Activated T-cell treated with anti-CD3 and anti-CD28 coated beads, Interleukin-2, amount 50 U/mL, for 72 hours (primary cell): ENCODE data around the gene NT5C2. TPM values are rescaled to one million over a fixed set of nuclear protein-coding genes. Genes with fewer than 3 reads are reported as not detected.

Experiments
- ATAC-seq, 2 donors: fragments of 150-1000 bp; cut with Tn5 transposase; replicated peaks in 1 of 2; 2 replicates each; pipeline ENCODE4 v1.10.0; 2021; ENCODE audit warnings: moderate library complexity in 2 of 2, mild to moderate bottlenecking in 1 of 2
- DNase-seq, 2 donors: peaks; one replicate each; pipeline ENCODE4 v3.0.0; 2021 to 2022; ENCODE audit warnings: mixed read lengths in 1 of 2
- H3K27ac Mint-ChIP-seq: one replicate; pipeline ENCODE4 v1.8.0; 2022; ENCODE audit warnings: mild to moderate bottlenecking, moderate library complexity, mixed read lengths
- H3K27me3 Mint-ChIP-seq: one replicate; pipeline ENCODE4 v1.8.0; 2022; ENCODE audit warnings: low read depth, mixed read lengths
- H3K36me3 Mint-ChIP-seq, 2 donors: one replicate each; pipeline ENCODE4 v1.8.0; 2022; ENCODE audit warnings: mixed read lengths in 2 of 2, mild to moderate bottlenecking in 1 of 2; ENCODE audit not compliant: insufficient read depth in 2 of 2
- H3K4me1 Mint-ChIP-seq: one replicate; pipeline ENCODE4 v1.8.0; 2022; ENCODE audit warnings: low read depth, mixed read lengths
- H3K4me3 Mint-ChIP-seq, 2 donors: one replicate each; pipeline ENCODE4 v1.8.0; 2022; ENCODE audit warnings: mild to moderate bottlenecking in 2 of 2, mixed read lengths in 2 of 2, moderate library complexity in 2 of 2
- H3K9me3 Mint-ChIP-seq, 2 donors: one replicate each; pipeline ENCODE4 v1.8.0; 2022; ENCODE audit warnings: mixed read lengths in 2 of 2
- total RNA-seq, 2 donors: library from RNA; stranded (reverse); gene quantifications; one replicate each; pipeline ENCODE4 v1.2.3, GENCODE V29; 2022

NT5C2 gene
- total RNA-seq, 2 donors from 2014 or later, result 99.6 to 102 TPM

GRCh38 chr10:103066141-103067098 lies 126.7 kb downstream of the NT5C2 start:
- Mint-ChIP-seq H3K4me1 (peaks cover 20% of the 10 kb centered on the region), H3K27ac (no peak overlapping the region), H3K4me3 (no peak overlapping the region), H3K9me3 (no peaks in the 10 kb centered on the region), H3K27me3 (no peaks in the 10 kb centered on the region), H3K36me3 (no peaks in the 10 kb centered on the region)
- DNase-seq (no peak), ATAC-seq (no peak)

- no peaks in the 10 kb centered on the region for H3K36me3 Mint-ChIP-seq
- H3K27me3 Mint-ChIP-seq, result no peaks in the 10 kb centered on the region
- H3K4me1 Mint-ChIP-seq, result peaks cover 12% of the 10 kb centered on the region
- no peak overlapping the region for H3K4me3 Mint-ChIP-seq
- no peaks in the 10 kb centered on the region for H3K9me3 Mint-ChIP-seq
- H3K27ac Mint-ChIP-seq, result no peak overlapping the region
- no peak for DNase-seq
- ATAC-seq, result no peak
Measured at GRCh38 chr10:103064956-103065355, 128.1 kb downstream of the NT5C2 start.

- DNase-seq (no peak), ATAC-seq (no peak)
- H3K4me1 Mint-ChIP-seq, result no peaks in the 10 kb centered on the region
- no peaks in the 10 kb centered on the region for H3K27me3 Mint-ChIP-seq
- no peak overlapping the region for H3K4me3 Mint-ChIP-seq
- no peak overlapping the region for H3K27ac Mint-ChIP-seq
- H3K36me3 Mint-ChIP-seq, result no peaks in the 10 kb centered on the region
- no peaks in the 10 kb centered on the region for H3K9me3 Mint-ChIP-seq
Measured at GRCh38 chr10:103062854-103063590, 130.1 kb downstream of the NT5C2 start.

- no peak overlapping the region for H3K4me3 Mint-ChIP-seq
- ATAC-seq (no peak), DNase-seq (no peak)
- no peaks in the 10 kb centered on the region for H3K27me3 Mint-ChIP-seq
- H3K36me3 Mint-ChIP-seq, result no peaks in the 10 kb centered on the region
- H3K9me3 Mint-ChIP-seq, result no peaks in the 10 kb centered on the region
- H3K27ac Mint-ChIP-seq, result no peak overlapping the region
- peaks cover 2% of the 10 kb centered on the region for H3K4me1 Mint-ChIP-seq
Measured at GRCh38 chr10:103060575-103060974, 132.5 kb downstream of the NT5C2 start.

GRCh38 chr10:103058034-103058433 lies 135.0 kb downstream of the NT5C2 start:
- Mint-ChIP-seq H3K36me3 (no peaks in the 10 kb centered on the region), H3K4me1 (peaks cover 27% of the 10 kb centered on the region), H3K27me3 (no peaks in the 10 kb centered on the region), H3K4me3 (no peak overlapping the region), H3K9me3 (no peaks in the 10 kb centered on the region), H3K27ac (no peak overlapping the region)
- ATAC-seq, result no peak
- DNase-seq, result no peak

GRCh38 chr10:103055105-103055504 lies 138.0 kb downstream of the NT5C2 start:
- ATAC-seq (no peak), DNase-seq (no peak)
- Mint-ChIP-seq H3K27ac (no peak overlapping the region), H3K9me3 (no peaks in the 10 kb centered on the region), H3K4me3 (peak overlapping the region; percentile 67 to 81), H3K27me3 (no peaks in the 10 kb centered on the region), H3K4me1 (peaks cover 27% of the 10 kb centered on the region), H3K36me3 (no peaks in the 10 kb centered on the region)

- no peak for DNase-seq
- Mint-ChIP-seq H3K36me3 (no peaks in the 10 kb centered on the region), H3K27ac (peak overlapping the region; percentile 13), H3K4me3 (peak overlapping the region; percentile 67 to 81), H3K9me3 (no peaks in the 10 kb centered on the region), H3K4me1 (peaks cover 27% of the 10 kb centered on the region), H3K27me3 (no peaks in the 10 kb centered on the region)
- no peak for ATAC-seq
Measured at GRCh38 chr10:103054621-103055020, 138.5 kb downstream of the NT5C2 start.

- no peaks in the 10 kb centered on the region for H3K9me3 Mint-ChIP-seq
- H3K27me3 Mint-ChIP-seq, result no peaks in the 10 kb centered on the region
- peaks cover 27% of the 10 kb centered on the region for H3K4me1 Mint-ChIP-seq
- peak overlapping the region; percentile 13 for H3K27ac Mint-ChIP-seq
- peak; percentile 92 to 94 for ATAC-seq
- peak; percentile 51 to 58 for DNase-seq
- peak overlapping the region; percentile 67 to 81 for H3K4me3 Mint-ChIP-seq
- H3K36me3 Mint-ChIP-seq, result no peaks in the 10 kb centered on the region
Measured at GRCh38 chr10:103053659-103054581, 139.2 kb downstream of the NT5C2 start.

- ATAC-seq, result no peak
- Mint-ChIP-seq H3K27ac (no peak overlapping the region), H3K27me3 (no peaks in the 10 kb centered on the region), H3K4me1 (peaks cover 12% of the 10 kb centered on the region), H3K9me3 (no peaks in the 10 kb centered on the region), H3K36me3 (no peaks in the 10 kb centered on the region), H3K4me3 (no peak overlapping the region)
- no peak for DNase-seq
Measured at GRCh38 chr10:103049237-103049636, 143.8 kb downstream of the NT5C2 start.

- Mint-ChIP-seq H3K4me1 (no peaks in the 10 kb centered on the region), H3K36me3 (no peaks in the 10 kb centered on the region), H3K27ac (no peak overlapping the region), H3K27me3 (no peaks in the 10 kb centered on the region), H3K9me3 (no peaks in the 10 kb centered on the region), H3K4me3 (no peak overlapping the region)
- DNase-seq (no peak), ATAC-seq (no peak)
Measured at GRCh38 chr10:103047381-103047780, 145.7 kb downstream of the NT5C2 start.

GRCh38 chr10:103045961-103046360 lies 147.1 kb downstream of the NT5C2 start:
- ATAC-seq, result no peak
- no peaks in the 10 kb centered on the region for H3K27me3 Mint-ChIP-seq
- no peaks in the 10 kb centered on the region for H3K36me3 Mint-ChIP-seq
- H3K4me1 Mint-ChIP-seq, result no peaks in the 10 kb centered on the region
- H3K4me3 Mint-ChIP-seq, result no peak overlapping the region
- no peak for DNase-seq
- H3K27ac Mint-ChIP-seq, result no peak overlapping the region
- H3K9me3 Mint-ChIP-seq, result no peaks in the 10 kb centered on the region

GRCh38 chr10:103044942-103045489 lies 148.1 kb downstream of the NT5C2 start:
- Mint-ChIP-seq H3K4me1 (no peaks in the 10 kb centered on the region), H3K36me3 (no peaks in the 10 kb centered on the region), H3K27ac (no peak overlapping the region), H3K27me3 (no peaks in the 10 kb centered on the region), H3K4me3 (no peak overlapping the region), H3K9me3 (no peaks in the 10 kb centered on the region)
- DNase-seq (no peak), ATAC-seq (no peak)
